H9 (cell line): ENCODE measurements around the gene PLOD1. TPM values are rescaled to one million over a fixed set of nuclear protein-coding genes. Genes with fewer than 3 reads are reported as not detected.
"Not testable (repeated sequence)": the region's sequence is repeated elsewhere in the genome, so short reads cannot be mapped to it uniquely, and the experiment has no call there.

Source experiments
- DNase-seq: peaks from one replicate; pipeline ENCODE4 v3.0.0-alpha.2; 2017
- H2AFZ ChIP-seq: one replicate; pipeline ENCODE4 v1.6.1; 2013; ENCODE audit warnings: mild to moderate bottlenecking, low read length, control low read depth, moderate library complexity
- H2AK5ac ChIP-seq: 2 replicates; pipeline ENCODE4 v1.6.1; 2013; ENCODE audit warnings: low read length, control low read depth, mixed read lengths; ENCODE audit not compliant: insufficient read length
- H2BK120ac ChIP-seq: one replicate; pipeline ENCODE4 v1.6.1; 2013; ENCODE audit warnings: low read depth, mild to moderate bottlenecking, low read length, control low read depth, inconsistent platforms; ENCODE audit not compliant: poor library complexity, severe bottlenecking
- H2BK12ac ChIP-seq: 2 replicates; pipeline ENCODE4 v1.6.1; 2013; ENCODE audit warnings: low read length, control low read depth, mixed read lengths, low read depth; ENCODE audit not compliant: insufficient read length
- H2BK15ac ChIP-seq: 2 replicates; pipeline ENCODE4 v1.6.1; 2013; ENCODE audit warnings: low read depth, low read length, control low read depth
- H2BK20ac ChIP-seq: one replicate; pipeline ENCODE4 v1.6.1; 2013; ENCODE audit warnings: low read depth, mild to moderate bottlenecking, low read length, control low read depth, inconsistent platforms; ENCODE audit not compliant: poor library complexity, severe bottlenecking
- H2BK5ac ChIP-seq: 2 replicates; pipeline ENCODE4 v1.6.1; 2013; ENCODE audit warnings: low read length, control low read depth, mixed read lengths; ENCODE audit not compliant: insufficient read length
- H3K14ac ChIP-seq: 2 replicates; pipeline ENCODE4 v1.6.1; 2013; ENCODE audit warnings: low read length, control low read depth; ENCODE audit not compliant: insufficient read depth
- H3K18ac ChIP-seq: 2 replicates; pipeline ENCODE4 v1.6.1; 2013; ENCODE audit warnings: low read depth, mild to moderate bottlenecking, mixed read lengths, low read length, control low read depth; ENCODE audit not compliant: insufficient read length
- H3K23ac ChIP-seq: 2 replicates; pipeline ENCODE4 v1.6.1; 2013; ENCODE audit warnings: low read length, control low read depth, mixed read lengths, low read depth; ENCODE audit not compliant: insufficient read length
- H3K23me2 ChIP-seq: 2 replicates; pipeline ENCODE4 v1.6.1; 2013; ENCODE audit warnings: low read depth, mild to moderate bottlenecking, mixed read lengths, low read length, control low read depth; ENCODE audit not compliant: insufficient read length, poor library complexity, severe bottlenecking
- H3K27ac ChIP-seq: 2 replicates; pipeline ENCODE4 v1.5.1; 2013; ENCODE audit warnings: low read length, control low read depth, mixed read lengths, low read depth; ENCODE audit not compliant: insufficient read length
- H3K27me3 ChIP-seq: 2 replicates; pipeline ENCODE4 v1.6.1; 2013; ENCODE audit warnings: low read length, control low read depth, inconsistent platforms; ENCODE audit not compliant: insufficient read depth
- H3K4ac ChIP-seq: 2 replicates; pipeline ENCODE4 v1.6.1; 2013; ENCODE audit warnings: low read depth, mild to moderate bottlenecking, control low read depth, inconsistent platforms, low read length, moderate library complexity
- H3K4me1 ChIP-seq: 2 replicates; pipeline ENCODE4 v1.6.1; 2013; ENCODE audit warnings: low read length, control low read depth, inconsistent platforms; ENCODE audit not compliant: insufficient read depth
- H3K4me2 ChIP-seq: 2 replicates; pipeline ENCODE4 v1.6.1; 2013; ENCODE audit warnings: low read length, control low read depth, mixed read lengths; ENCODE audit not compliant: insufficient read length, insufficient read depth
- H3K56ac ChIP-seq: 2 replicates; pipeline ENCODE4 v1.6.1; 2013; ENCODE audit warnings: low read depth, mild to moderate bottlenecking, mixed read lengths, low read length, control low read depth; ENCODE audit not compliant: insufficient read length
- H3K79me1 ChIP-seq: 2 replicates; pipeline ENCODE4 v1.6.1; 2013; ENCODE audit warnings: low read depth, mild to moderate bottlenecking, moderate library complexity, low read length, control low read depth, inconsistent platforms; ENCODE audit not compliant: insufficient read depth, poor library complexity, severe bottlenecking
- H3K79me2 ChIP-seq: 2 replicates; pipeline ENCODE4 v1.6.1; 2013; ENCODE audit warnings: low read length, control low read depth, inconsistent platforms; ENCODE audit not compliant: insufficient read depth
- H3K9ac ChIP-seq: 2 replicates; pipeline ENCODE4 v1.6.1; 2013; ENCODE audit warnings: low read length, control low read depth, mixed read lengths; ENCODE audit not compliant: insufficient read length; ENCODE audit errors: extremely low read depth
- H3K9me3 ChIP-seq: one replicate; pipeline ENCODE4 v1.6.1; 2013; ENCODE audit warnings: low read depth, low read length, inconsistent platforms; ENCODE audit not compliant: control insufficient read depth
- H3T11ph ChIP-seq: one replicate; pipeline ENCODE4 v1.6.1; 2013; ENCODE audit warnings: mild to moderate bottlenecking, low read length, control low read depth, inconsistent platforms
- H4K20me1 ChIP-seq: one replicate; pipeline ENCODE4 v1.6.1; 2013; ENCODE audit not compliant: control insufficient read depth, insufficient read length, insufficient read depth
- H4K5ac ChIP-seq: 2 replicates; pipeline ENCODE4 v1.6.1; 2013; ENCODE audit warnings: low read depth, mild to moderate bottlenecking, mixed read lengths, low read length, control low read depth; ENCODE audit not compliant: insufficient read length
- H4K8ac ChIP-seq: replicated peaks from 2 replicates; pipeline ENCODE4 v1.6.1; 2013; ENCODE audit warnings: low read length, control low read depth, mixed read lengths, low read depth; ENCODE audit not compliant: insufficient read length
- H4K91ac ChIP-seq: 2 replicates; pipeline ENCODE4 v1.6.1; 2013; ENCODE audit warnings: low read depth, mild to moderate bottlenecking, moderate library complexity, mixed read lengths, low read length, control low read depth; ENCODE audit not compliant: insufficient read length
- H3K27ac Mint-ChIP-seq, 3 experiments: 2 replicates in 2 of 3; 3 replicates in 1 of 3; pipeline ENCODE4 v1.8.0; 2020 to 2021; ENCODE audit warnings: mixed read lengths in 3 of 3, mild to moderate bottlenecking in 1 of 3, moderate library complexity in 1 of 3
- H3K27me3 Mint-ChIP-seq: 2 replicates; pipeline ENCODE4 v1.8.0; 2021; ENCODE audit warnings: low read depth, mild to moderate bottlenecking, moderate library complexity, mixed read lengths
- H3K36me3 Mint-ChIP-seq, 3 experiments: 2 replicates in 2 of 3; 3 replicates in 1 of 3; pipeline ENCODE4 v1.8.0; 2020 to 2021; ENCODE audit warnings: low read depth in 3 of 3, mixed read lengths in 3 of 3; ENCODE audit not compliant: insufficient read depth in 1 of 3
- H3K4me1 Mint-ChIP-seq, 2 experiments: 2 replicates each; pipeline ENCODE4 v1.8.0; 2020; ENCODE audit warnings: mixed read lengths in 2 of 2
- H3K4me3 Mint-ChIP-seq, 2 experiments: 2 replicates in 1 of 2; 3 replicates in 1 of 2; pipeline ENCODE4 v1.8.0; 2020 to 2021; ENCODE audit warnings: mild to moderate bottlenecking in 2 of 2, mixed read lengths in 2 of 2, moderate library complexity in 1 of 2
- H3K9me3 Mint-ChIP-seq, 2 experiments: 2 replicates in 1 of 2; 3 replicates in 1 of 2; pipeline ENCODE4 v1.8.0; 2020; ENCODE audit warnings: mild to moderate bottlenecking in 2 of 2, mixed read lengths in 2 of 2, moderate library complexity in 1 of 2
- CTCF ChIP-seq: fragments of 200-600 bp; sonication (generic); conservative IDR thresholded peaks from 3 replicates; pipeline ENCODE4 v1.8.0; 2021; ENCODE audit warnings: antibody characterized with exemption, mild to moderate bottlenecking
- WGBS: extraction: QIAGEN DNeasy Blood & Tissue Kit; methylation state at CpG from one replicate; pipeline ENCODE4 v1.1.7; 2013; ENCODE audit warnings: missing lambda C conversion rate, low lambda C conversion rate, mixed read lengths; ENCODE audit not compliant: insufficient read length; ENCODE audit errors: extremely low coverage; 5-methylcytosine and 5-hydroxymethylcytosine counted together
- total RNA-seq: library from RNA; stranded (reverse); gene quantifications from 2 replicates; pipeline ENCODE4 v1.2.1, GENCODE V29; 2021

The PLOD1 gene
- total RNA-seq, 1 experiment from 2014 or later: 57.0 TPM

GRCh38 chr1:11938722-11939526, 4.4 kb downstream of the PLOD1 start:
- peaks cover 4% of the 10 kb centered on the region for H4K20me1 ChIP-seq
- H3K56ac ChIP-seq: no peak overlapping the region
- no peak overlapping the region for H4K8ac ChIP-seq
- H2BK120ac ChIP-seq: no peak overlapping the region
- no peak overlapping the region for H2BK20ac ChIP-seq
- H3K27ac Mint-ChIP-seq: peak overlapping the region; percentile 76 to 84 (median 83); a peak in 6 of 7 replicates
- H2BK12ac ChIP-seq: no peak overlapping the region
- H3K9ac ChIP-seq: no peak overlapping the region
- no peaks in the 10 kb centered on the region for H3K9me3 ChIP-seq
- H3K4me3 Mint-ChIP-seq: no peak overlapping the region; a peak in 1 of 5 replicates
- no peak overlapping the region for H2BK5ac ChIP-seq
- no peak for TF ChIP-seq CTCF
- H3K79me2 ChIP-seq: no peaks in the 10 kb centered on the region
- no peak overlapping the region for H4K91ac ChIP-seq
- no peaks in the 10 kb centered on the region for H3K27me3 ChIP-seq
- no peak overlapping the region for H3K23ac ChIP-seq
- peaks cover 25 to 31% of the 10 kb centered on the region in 2 experiments for H3K4me1 Mint-ChIP-seq
- H3K23me2 ChIP-seq: peaks cover 8% of the 10 kb centered on the region
- H2AK5ac ChIP-seq: no peak overlapping the region
- H3K14ac ChIP-seq: no peak overlapping the region
- no CpG with 5 or more reads among the region's 15 CpGs for WGBS
- H4K5ac ChIP-seq: no peak overlapping the region
- no peaks in the 10 kb centered on the region for H3K79me1 ChIP-seq
- H2AFZ ChIP-seq: no peak overlapping the region
- H3K36me3 Mint-ChIP-seq: peaks cover 0 to 20% (median 0%) of the 10 kb centered on the region in 3 experiments; a peak in 2 of 7 replicates
- H3K4me1 ChIP-seq: no peaks in the 10 kb centered on the region
- H3T11ph ChIP-seq: no peak overlapping the region
- H3K9me3 Mint-ChIP-seq: no peaks in the 10 kb centered on the region
- H3K27ac ChIP-seq: no peak overlapping the region
- H3K4ac ChIP-seq: no peak overlapping the region
- no peaks in the 10 kb centered on the region for H3K27me3 Mint-ChIP-seq
- H2BK15ac ChIP-seq: no peak overlapping the region
- DNase-seq: no peak
- H3K4me2 ChIP-seq: no peak overlapping the region
- no peak overlapping the region for H3K18ac ChIP-seq

- H3K27ac ChIP-seq, H3T11ph ChIP-seq, H3K4me3 Mint-ChIP-seq, H3K4me1 ChIP-seq, H3K4ac ChIP-seq, H3K4me2 ChIP-seq, H3K9ac ChIP-seq, H3K23me2 ChIP-seq, H4K5ac ChIP-seq, H2BK5ac ChIP-seq, H3K27ac Mint-ChIP-seq, H2BK12ac ChIP-seq, H3K23ac ChIP-seq, H4K91ac ChIP-seq, H3K18ac ChIP-seq, DNase-seq, H2AK5ac ChIP-seq, H3K14ac ChIP-seq, H3K27me3 ChIP-seq, H3K56ac ChIP-seq, H3K9me3 Mint-ChIP-seq, H2BK20ac ChIP-seq, H2BK120ac ChIP-seq, H3K27me3 Mint-ChIP-seq, H3K79me2 ChIP-seq, H4K8ac ChIP-seq, H2AFZ ChIP-seq, H3K79me1 ChIP-seq, H2BK15ac ChIP-seq, H4K20me1 ChIP-seq, H3K9me3 ChIP-seq: not testable (repeated sequence)
- Mint-ChIP-seq H3K36me3 (peaks cover 0 to 21% (median under 1%) of the 10 kb centered on the region in 3 experiments; a peak in 3 of 7 replicates), H3K4me1 (peaks cover 30 to 35% of the 10 kb centered on the region in 2 experiments)
- WGBS: no CpG with 5 or more reads among the region's 7 CpGs
These were observed 5.3 kb downstream of the PLOD1 start for GRCh38 chr1:11939794-11940193.
